GM21390 (cell line): ENCODE data around the gene GATAD2A.
"Not testable (repeated sequence)": the region's sequence is repeated elsewhere in the genome, so short reads cannot be mapped to it uniquely, and the experiment has no call there.

Experiments used
- ATAC-seq: cut with Tn5 transposase; IDR thresholded peaks from one replicate; pipeline ENCODE4 v1.9.1; 2021; ENCODE audit not compliant: unreplicated experiment

The GATAD2A gene, protein sequence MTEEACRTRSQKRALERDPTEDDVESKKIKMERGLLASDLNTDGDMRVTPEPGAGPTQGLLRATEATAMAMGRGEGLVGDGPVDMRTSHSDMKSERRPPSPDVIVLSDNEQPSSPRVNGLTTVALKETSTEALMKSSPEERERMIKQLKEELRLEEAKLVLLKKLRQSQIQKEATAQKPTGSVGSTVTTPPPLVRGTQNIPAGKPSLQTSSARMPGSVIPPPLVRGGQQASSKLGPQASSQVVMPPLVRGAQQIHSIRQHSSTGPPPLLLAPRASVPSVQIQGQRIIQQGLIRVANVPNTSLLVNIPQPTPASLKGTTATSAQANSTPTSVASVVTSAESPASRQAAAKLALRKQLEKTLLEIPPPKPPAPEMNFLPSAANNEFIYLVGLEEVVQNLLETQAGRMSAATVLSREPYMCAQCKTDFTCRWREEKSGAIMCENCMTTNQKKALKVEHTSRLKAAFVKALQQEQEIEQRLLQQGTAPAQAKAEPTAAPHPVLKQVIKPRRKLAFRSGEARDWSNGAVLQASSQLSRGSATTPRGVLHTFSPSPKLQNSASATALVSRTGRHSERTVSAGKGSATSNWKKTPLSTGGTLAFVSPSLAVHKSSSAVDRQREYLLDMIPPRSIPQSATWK

DNA sequence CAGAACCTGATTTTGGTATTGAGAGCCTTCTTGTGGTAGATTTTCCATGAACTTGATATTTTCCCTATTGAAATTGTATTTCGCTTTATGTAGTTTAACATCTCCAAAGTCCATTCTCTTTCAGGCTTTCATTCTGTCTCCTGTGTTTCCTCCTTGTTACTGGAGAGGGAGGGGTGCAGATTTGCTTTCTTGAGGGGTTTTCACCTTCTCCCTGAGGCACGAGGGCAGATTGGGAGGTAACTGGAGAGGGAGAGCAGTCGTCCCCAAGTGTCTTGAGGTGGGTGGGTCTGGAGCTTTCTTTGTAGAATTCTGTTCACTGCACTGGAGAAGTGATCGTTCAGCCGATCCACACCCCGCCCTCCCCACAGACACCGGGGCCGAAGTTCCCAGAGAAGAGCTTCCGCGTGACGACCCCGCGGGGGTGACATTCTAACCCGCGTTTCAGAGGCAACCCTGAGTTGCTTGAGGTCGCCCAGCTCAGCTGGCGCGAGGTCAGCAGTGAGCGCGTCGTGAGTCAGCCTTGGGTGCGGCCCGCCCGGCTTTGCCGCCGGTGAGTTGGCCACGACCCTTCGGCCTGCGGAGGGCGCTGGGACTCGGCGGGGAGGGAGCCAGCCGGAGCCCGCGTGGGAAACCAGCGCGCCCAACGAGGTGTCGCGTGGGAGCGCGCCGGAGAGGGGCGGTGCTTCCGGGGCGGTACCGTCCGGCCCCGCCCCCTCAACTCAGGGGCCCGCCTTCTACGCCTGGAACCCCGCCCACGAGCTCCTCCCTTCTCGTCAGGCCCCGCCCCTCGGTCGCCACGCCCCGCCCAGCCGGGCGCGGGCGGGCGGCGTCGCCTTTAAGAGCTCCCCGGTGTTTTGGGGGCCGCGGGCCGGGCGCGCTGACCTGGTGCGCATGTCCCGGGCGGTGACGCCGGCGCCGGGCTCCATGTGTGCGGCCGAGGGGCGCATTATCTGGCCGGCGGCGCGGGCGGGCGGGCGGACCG lies at the start of gene GATAD2A:
Gene GATAD2A, plus strand, starts transcription at position 797 of the 982 bp plus-strand sequence. CDS start 59,671 bp downstream, outside the sequence.
- ATAC-seq: peak; percentile 70

DNA sequence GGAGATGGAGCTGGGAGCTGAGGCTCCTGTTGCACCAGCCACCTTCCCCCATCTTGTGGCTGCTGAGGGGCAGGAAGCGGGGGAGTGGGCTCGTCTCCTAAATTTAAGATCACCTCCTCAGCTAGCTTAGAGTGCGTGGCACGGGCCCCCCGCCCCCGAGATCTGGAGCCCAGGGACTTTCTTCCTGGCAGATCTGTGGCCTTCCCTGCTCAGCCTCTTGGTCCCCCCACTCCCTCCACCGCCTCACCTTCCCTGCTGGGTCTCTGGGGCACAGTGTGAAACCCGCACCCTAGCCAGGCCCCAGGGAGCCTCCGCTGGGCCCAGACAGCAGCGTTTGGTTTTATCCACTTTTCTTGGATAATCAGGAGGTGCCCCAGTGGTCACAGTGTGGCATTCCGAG lies 49.0 kb upstream of the GATAD2A start:
- no peak for ATAC-seq

DNA sequence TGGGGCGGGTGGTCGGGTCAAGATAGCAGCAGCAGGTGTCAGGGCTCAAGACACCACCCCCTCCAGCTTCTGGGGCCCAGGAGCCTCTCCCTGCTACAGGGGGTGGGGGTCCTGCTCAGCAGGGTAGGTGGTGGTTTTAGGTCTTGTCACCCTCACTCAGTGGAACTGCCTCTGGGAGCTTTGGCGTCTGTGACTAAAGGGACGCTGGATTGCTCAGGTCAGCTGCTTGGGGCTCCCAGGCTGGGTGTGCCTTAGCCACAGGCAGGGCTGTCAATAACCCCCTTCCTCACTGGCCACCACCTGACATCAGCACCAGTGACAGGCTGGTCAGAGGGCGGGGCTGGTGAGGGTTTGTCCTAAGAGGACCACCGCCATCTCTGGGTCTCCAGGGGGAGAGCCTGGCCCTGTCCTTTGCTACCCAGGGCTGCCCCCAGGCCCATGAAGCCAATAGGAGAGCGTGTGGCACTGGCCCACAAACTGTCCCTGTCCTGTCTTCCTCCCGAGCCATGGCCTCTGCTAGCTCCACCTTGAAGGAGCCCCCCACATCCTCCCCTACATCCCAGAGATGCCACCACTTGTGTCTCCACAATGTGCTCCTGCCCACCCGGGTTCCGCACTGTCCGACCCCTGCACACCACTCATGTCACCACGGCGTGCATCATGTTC lies 48.4 kb upstream of the GATAD2A start:
- no peak for ATAC-seq

DNA sequence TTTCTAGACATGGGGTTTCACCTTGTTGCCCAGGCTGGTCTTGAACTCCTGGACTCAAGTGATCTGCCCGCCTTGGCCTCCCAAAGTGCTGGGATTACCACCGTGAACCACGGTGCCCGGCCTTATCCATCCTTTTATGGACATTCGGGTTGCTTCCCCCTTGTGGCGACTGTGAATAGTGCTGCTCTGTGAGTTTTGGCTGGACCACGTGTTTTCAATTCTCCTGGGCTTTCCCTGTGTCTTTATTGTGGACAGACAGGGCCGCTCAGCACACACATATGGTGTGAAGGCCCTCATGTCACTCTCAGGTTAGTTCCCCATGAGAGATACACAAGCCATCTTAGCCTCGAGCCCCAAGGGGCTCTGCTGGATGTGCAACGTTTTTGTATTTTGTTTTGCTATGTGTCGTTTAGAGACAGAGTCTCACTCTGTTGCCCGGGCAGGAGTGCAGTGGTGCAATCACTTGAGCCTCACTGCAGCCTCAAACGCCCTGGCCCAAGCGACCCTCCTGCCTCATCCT lies 44.3 kb upstream of the GATAD2A start:
- ATAC-seq: no peak

DNA sequence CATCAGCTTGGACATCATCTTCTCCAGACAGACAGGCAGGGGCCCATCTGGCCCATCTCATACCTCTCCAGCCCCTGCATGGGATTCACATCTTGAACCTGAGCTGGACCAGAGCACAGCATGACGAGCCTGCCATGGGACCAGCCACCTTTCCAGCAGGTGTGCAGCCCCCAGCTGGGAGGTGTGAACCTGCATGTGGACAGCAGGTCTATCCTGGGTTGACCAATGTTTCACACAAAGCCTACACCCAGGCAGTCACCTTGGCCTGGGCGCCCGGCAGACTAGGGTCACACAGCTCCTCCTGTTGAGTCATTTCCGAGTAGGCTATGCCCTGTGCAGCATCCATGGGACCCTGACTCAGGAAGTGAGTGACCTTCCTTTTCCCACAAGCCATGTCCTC lies 43.4 kb upstream of the GATAD2A start:
- ATAC-seq: no peak

DNA sequence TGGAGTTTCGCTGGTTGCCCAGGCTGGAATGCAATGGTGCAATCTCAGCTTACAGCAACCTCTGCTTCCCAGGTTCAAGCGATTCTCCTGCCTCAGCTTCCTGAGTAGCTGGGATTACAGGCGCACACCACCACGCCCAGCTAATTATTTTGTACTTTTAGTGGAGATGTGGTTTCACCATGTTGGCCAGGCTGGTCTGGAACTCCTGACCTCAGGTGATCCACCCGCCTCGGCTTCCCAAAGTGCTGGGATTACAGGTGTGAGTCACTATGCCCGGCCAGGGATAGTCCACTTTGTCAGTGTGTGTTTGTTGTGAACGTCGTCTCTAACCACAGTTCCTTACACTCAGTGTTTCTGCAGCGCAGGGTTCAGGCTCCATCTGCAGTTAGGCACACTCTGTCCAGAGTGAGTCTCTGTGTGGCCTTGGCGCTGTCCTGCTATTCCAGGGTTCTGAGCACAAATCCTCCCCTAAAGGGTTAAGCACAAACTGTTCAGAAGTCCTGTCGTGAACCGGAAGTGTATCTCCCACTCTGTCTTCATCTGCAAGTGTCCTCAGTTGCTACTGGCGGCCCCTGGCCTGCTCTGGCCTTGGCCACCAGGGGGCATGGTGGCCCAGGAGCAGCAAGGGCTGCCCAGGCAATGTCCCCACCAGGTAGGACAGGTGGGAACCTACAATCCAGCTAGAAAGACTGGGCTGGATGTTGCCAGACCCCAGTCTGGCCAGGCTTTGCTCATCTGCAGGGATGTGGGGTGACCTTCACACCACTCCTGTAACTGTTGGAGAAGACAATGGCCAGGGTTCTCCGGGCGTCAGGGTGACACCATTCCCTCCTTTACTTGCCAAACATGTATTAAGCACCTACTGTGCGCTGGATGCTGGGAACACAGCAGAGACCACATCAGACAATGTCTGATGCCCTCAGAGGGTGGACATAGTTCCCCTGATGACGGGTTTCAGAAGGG lies 38.8 kb upstream of the GATAD2A start:
- ATAC-seq: no peak

DNA sequence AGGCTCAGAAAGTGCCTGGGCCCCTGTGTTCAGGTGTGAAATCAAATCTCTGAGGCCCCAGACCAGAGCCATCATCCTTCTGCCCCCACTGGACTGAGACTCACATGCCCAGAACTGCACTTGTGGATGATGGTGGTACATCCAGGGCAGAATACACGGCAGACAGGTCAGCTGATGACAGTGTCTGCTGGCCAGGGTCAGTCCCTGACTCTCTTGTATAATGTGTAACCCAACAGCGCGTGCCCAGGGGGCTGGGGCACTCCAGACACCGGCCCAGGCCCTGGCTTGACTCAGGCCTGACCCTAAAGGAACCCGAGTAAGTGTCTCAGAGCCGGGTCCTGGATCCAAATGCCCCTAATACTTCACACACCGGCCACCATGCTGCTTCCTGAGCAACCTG lies 37.4 kb upstream of the GATAD2A start:
- ATAC-seq: no peak

DNA sequence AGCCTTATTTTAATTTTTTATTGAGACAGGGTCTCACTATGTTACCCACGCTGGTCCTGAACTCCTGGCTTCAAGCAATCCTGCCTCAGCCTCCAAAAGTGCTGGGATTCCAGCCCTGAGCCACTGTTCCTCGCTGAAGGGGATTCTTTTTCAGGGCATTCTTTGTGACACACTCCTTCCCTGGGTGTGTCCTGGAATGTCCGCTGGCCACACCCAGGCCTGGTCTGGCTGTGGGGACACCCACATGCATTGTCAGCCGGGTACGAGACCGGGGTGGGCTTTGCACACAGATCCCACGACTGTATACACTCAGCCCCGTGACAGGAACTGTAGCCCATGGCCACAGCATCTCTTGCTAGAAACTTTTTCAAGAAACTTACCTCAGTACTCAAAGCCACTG lies 34.4 kb upstream of the GATAD2A start:
- ATAC-seq: no peak

DNA sequence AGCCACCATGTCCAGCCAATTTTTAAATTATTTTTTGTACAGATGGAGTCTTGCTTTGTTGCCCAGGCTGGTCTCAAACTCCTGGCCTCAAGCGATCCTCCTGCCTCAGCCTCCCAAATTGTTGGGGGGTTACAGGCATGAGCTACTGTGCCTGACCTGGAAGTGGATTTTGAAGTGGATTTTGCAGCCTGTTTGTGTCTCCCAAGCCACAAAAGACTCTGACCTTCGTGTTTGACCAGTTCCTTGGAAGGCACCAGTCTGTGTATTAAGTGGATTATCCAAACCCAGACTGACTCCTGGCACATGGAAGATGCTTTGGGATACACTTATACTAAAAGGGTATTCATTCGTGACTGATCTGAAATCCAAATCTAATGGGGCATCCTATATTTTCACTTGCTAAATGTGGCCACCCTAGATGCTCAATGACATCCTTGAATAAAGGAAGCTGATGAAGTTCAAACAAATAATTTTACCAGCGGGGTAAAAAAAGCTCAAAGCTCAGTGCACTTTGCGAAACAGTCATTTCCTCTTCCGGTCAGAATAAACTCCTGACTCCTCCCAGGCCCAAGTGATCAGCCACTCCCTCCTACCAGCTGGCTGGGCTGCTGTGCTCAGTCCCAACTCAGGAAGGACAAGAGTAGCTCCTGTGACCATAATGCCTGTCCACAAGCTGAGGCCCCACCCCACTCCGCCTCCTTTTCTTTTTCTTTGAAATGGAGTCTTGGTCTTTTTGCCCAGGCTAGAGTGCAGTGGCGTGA lies 32.6 kb upstream of the GATAD2A start:
- peak; percentile 85 for ATAC-seq

DNA sequence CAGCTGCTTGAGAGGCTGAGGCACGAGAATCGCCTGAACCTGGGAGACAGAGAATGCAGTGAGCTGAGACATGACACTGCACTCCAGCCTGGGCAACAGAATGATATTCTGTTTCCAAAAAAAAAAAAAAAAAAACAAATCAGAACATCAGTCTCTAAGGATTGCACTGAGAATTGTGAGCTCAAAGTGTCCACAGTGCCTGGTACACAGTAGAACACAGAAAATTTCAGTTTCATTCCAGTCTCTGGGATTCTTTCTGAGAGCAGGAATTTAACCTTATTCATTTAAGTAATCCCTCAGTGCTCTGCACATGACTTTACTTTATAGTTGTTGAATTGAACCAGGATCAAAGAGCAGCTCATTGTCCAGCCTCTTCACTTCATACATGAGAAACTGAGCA lies 25.9 kb upstream of the GATAD2A start:
- no peak for ATAC-seq

DNA sequence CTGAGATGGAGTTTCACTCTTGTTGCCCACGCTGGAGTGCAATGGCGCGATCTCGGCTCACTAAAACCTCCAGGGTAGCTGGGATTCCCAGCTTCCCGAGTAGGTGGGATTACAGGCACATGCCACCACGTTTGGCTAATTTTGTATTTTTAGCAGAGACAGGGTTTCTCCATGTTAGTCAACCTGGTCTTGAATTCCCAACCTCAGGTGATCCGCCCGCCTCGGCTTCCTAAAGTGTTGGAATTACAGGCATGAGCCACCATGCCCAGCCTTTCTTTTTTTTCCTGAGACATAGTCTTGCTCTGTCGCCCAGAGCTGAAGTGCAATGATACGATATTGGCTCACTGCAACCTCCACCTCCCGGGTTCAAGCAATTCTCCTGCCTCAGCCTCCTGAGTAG lies 25.2 kb upstream of the GATAD2A start:
- ATAC-seq: not testable (repeated sequence)

DNA sequence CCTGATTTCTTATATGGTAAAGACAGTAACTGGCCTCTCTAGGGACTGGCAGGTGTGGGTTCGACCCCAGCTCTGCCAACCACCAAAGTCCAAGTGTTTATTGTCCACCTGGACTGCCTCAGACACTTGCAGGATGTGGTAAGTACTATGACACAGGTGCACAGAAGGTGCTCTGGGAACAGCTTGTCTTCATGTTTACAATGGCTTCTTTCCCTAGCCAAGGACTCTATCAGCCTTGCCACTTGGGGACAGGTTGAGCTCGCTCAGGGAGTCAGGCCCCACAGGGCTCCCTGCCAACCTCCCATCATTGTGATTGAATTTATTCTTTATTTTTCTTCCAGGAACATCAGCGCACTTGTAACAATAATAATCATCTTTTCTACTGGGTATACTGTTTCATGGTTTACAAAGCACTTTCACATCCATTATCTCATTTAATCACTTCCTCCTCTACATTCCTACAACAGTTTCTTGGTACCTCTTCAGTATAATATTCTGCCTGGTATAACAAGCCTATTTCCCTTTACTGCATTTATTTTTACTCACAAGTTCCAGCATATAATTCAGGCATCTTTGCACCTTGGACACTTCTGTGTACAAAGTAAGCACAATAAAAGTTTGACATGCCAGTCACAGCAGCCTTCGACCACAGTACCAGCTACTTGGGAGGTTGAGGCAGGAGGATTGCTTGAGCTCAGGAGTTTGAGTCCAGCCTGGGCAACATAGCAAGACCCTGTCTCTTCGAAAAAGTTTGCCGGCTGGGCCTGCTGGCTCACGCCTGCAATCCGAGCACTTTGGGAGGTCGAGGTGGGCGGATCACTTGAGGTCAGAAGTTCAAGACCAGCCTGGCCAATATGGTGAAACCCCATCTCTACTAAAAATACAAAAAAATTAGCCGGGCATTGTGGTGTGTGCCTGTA lies 24.2 kb upstream of the GATAD2A start:
- no peak for ATAC-seq

DNA sequence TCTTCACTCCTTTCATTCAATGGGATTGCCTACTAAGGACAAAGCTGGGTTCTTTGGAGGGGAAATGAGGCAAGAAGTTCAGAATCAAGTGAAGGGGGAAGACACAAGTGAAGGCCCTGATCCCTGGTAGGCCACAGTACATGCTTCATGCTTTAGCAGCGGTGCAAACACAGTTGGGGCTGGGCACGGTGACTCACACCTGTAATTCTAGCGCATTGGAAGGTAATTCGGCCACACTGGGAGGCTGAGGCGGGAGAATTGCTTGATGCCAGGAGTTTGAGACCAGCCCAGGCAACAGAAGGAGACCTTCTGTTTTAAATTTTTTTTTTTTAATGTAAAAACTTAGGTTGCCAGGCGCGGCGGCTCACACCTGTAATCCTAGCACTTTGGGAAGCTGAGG lies 23.4 kb upstream of the GATAD2A start:
- no peak for ATAC-seq

DNA sequence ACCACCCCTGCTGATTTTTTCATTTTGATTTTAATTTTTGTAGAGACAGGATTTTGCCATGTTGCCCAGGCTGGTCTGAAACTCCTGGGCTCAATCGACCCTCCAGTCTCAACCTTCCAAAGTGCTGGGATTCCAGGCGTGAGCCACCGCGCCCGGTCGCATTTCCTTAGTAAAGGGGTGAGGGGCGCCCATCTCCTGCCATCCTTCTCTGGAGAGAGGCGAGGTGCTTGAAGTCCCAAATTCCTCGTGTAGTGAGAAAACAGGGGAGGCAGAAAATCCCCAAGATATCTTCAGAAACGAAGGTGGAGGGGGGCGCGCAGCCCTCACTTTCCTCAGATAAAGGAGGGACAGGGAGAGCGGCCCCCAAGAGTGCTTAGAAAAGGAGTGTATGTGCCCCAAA lies 21.0 kb upstream of the GATAD2A start:
- ATAC-seq: no peak

DNA sequence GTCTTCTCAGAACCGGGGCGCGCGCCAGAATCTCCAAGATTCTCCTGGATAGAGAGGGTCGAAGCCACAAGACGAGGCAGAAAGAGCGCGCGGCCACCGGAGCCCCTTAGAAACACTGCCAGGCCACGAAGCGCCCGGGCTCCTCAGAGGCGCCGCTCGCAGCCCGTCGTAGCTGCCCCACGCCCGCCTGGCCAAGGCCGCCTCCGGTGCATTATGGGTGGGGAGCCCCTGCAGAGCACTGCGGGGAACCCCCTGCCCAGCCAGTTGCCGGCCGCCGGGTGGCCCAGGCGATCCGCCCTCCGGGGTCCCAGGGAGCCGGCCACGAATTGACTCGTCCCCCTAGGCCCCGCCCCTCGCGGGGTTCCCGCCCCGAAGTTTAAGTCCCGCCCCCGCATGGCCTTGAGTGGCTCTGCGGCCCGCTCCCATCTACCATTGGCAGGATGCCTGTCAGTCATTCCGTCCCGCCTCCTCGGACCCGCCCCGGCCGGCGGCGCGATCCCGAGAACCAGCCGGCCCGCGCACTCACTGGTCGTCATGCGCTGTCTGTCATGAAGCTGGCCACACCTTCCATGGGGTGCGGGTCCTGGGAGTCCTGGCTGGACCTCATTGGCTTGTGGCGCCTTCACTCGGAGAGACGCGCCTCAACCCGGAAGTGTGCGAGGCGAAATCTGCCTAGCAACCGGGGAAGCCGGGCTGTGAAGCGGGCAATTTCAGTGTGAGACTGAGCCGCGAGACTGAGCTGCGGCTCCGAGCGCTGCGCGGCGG lies 20.2 kb upstream of the GATAD2A start:
- peak; percentile 90 for ATAC-seq

DNA sequence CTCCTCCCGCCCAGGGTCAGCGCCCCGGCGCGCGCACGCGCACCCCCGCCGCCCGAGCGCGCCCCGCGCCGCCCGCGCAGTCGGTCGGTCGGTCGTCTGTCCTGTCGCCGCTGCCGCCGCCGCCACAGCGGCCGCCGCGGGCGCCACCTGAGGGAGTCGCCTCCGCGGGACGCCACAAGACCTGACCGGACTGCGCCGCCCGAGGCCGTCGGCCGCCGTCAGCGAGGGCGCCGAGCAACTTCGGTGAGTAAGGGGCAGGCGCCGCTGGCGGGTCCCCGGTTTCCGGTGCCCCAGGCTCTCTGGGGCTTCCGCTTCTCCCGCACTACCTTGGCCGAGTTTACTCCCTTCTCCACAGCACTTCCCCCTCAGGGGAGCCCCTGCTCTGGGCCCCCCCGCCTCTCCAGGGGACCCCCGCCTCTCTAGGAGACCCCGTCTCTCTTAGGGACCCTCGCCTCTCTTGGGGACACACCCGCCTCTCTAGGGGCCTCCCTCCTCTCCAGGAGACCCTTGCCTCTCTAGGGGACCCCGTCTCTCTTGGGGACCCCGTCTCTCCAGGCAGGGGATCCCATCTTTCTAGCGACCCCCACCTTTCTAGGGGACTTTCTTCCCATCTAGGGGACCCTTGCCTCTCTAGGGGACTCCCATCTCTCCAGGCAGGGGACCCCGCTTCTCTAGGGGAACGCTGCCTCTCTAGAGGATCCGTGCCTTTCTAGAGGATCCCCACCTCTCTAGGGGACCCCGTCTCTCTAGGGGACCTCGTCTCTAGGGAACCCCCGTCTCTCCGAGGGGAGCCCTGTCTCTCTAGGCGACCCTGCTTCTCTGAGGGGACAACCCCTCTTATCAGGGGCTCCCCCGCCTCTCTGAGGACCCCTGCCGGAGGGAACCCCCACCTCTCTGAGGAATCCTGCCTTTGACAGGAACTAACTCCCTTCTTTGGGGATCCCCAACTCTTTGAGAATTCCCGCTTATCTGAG lies 19.3 kb upstream of the GATAD2A start:
- peak; percentile 13 for ATAC-seq
